ENCODE data around the gene PHPT1.
"Not testable (repeated sequence)": the region's sequence is repeated elsewhere in the genome, so short reads cannot be mapped to it uniquely, and the experiment has no call there.

Gene PHPT1

DNA sequence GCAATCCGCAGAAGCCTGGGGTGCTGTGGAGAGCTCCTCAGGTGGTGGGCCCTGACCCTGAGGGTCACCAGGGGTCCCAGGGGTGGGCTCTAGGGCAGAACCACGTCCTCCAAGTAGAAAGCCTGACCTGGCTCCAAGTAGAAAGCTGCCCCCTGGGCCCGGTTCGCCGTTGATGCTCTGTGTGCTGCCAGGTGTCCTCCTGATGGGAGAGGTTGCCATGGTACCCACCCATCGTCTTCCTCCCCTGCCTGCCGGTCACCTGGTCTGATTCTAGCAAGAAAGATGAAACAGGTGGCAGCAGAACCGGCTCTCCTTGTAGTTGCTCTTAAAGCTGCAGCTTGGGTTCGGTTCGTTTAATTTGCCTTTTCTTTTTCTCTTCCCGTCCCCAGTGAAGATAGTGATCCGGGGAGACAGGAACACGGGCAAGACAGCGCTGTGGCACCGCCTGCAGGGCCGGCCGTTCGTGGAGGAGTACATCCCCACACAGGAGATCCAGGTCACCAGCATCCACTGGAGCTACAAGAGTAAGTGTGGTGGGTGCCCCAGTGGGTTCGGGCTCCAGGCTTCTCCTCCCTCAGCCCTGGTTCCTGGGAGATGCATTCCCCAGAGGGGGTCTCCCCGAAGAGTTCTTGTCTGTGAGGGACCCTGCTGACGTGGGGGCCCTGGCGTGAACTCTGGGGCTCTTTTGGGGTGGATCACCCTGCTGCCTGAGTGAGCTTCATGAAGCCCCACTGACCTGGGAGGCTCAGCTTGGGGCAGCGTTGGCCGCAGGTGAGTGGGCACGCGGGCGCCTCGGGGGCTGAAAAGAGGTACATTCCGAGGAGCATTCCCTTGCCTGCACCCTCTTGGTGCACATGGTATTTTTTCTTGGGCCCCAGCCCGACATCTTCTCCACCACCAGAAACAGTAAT lies 25.8 kb upstream of the PHPT1 start:
- no peak for DNase-seq (ENCODE audit: low read depth)

DNA sequence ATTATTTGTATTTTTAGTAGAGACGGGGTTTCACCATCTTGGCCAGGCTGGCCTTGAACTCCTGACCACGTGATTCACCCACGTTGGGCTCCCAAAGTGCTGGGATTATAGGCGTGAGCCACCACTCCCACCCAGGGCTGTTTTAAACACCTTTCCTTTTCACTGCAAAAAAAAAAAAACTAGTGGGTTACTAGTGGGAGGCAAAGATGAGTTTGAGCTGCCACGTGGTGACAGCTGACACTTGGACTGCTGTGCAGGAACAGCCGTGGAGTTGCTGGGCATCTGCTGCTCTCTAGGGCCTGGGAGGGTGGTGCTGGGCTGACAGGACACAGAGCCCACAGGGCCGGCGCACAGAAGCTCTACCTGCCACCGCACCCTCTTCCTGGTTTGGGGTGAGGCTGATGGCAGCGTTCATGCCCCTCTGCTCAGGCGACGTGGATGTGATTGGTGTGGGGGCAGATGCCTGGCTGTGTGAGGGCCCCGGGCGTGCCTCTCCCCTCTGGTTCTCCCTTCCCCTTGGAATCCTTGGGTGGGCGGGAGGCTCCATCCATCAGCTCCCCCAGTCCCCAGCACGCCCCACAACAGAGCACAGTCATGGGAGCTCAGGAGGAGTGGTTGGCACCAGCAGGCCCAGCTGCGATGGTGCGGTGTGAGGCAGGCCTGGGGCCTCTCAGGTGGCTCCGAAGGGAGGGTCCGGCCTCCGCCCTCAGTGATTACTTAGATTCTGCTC lies 24.5 kb upstream of the PHPT1 start:
- DNase-seq (ENCODE audit: low read depth), result no peak

DNA sequence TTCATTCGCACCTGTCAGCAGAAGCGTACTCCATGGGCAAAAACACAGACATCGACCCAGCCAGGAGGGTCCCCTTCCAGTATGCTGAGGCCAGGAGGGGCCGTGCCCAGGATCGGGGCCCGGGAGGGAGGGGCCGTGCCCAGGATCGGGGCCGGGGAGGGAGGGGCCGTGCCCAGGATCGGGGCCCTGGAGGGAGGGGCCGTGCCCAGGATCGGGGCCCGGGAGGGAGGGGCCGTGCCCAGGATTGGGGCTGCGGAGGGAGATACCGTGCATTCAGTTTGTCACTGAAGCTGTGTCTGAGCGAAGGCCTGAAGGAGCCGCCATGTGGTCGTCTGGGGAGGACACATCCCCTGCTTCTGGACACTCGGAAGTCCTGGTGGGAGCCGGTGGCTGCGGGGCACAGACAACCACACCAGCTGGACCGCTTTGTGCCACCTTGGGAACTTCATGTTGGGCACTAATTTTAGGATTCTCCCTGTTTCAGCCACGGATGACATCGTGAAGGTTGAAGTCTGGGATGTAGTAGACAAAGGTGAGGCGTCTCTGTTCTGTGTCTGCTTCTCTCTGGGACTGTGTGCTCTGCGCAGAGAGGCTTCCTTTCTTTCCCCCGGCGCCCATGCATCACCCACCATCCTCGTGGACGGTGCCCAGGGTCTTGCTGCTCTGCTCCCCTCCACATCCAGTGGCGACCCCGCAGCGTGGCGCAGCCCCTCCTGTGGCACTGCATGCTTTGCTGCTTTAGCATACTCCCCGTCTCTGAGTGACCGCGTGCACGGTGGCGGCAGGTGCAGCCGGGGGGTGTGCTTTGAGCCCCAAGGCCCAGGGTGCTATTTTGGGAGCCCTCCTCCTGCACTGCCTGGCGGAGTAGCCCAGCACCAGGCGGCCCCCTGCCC lies 23.7 kb upstream of the PHPT1 start:
- DNase-seq (ENCODE audit: low read depth), result no peak

DNA sequence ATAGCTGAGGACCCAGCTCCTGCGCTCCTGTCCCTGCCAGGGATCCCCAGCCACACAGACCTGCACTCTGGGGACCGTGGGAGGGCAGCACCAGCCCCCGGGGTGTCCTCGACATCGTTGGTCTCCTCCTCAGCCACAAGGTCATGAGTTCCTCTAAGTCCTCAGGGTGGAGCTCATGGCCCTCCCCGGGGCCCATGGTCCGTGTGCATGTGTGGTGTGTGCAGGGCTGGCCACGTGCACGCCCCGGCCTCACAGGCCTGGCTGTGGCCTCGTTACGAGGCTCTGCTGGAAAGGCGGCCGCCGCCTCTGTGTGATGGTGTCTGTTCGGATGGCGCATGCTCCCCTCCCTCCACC lies 23.0 kb upstream of the PHPT1 start:
- DNase-seq (ENCODE audit: low read depth), result no peak

- DNase-seq (ENCODE audit: low read depth), result no peak
Measured at GRCh38 chr9:136826703-136827582, 22.3 kb upstream of the PHPT1 start.

- DNase-seq (ENCODE audit: low read depth), result no peak
Measured at GRCh38 chr9:136827794-136828473, 21.3 kb upstream of the PHPT1 start.

DNA sequence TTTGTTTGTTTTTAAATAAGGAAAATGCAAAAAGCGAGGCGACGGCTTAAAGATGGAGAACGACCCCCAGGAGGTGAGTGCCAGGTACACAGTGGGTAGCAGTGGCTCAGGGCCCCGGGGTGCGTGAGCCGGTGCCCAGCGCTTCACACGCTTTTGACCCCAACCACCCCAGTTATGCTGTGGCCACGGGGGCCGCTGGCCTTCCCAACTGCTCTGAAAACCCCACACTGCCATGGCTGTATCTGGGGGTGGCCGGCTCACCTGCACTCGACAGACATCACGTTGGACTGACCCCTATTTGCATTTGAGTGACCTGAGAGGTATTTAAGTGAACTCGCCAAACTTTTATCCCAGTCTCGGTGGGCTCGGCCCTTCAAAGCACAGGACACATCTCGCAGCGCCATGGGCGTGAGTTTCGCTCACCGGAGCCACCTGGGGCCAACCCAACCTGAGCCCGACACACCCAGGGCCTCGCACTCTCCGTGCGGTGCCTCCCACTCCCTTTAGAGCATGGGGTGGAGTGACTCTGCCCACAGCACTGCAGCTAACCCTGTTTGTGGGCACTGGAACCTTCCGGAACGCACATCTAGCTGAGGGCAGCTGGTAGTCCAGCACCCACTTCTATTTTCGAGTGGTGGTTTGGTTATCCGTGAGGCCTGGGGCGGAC lies 20.6 kb upstream of the PHPT1 start:
- no peak for DNase-seq (ENCODE audit: low read depth)

- no peak for DNase-seq (ENCODE audit: low read depth)
Measured at GRCh38 chr9:136829412-136829811, 19.8 kb upstream of the PHPT1 start.

- DNase-seq (ENCODE audit: low read depth), result no peak
Measured at GRCh38 chr9:136829981-136830885, 19.0 kb upstream of the PHPT1 start.

GRCh38 chr9:136831002-136831719 lies 18.0 kb upstream of the PHPT1 start:
- DNase-seq (ENCODE audit: low read depth), result no peak

GRCh38 chr9:136831720-136832104 lies 17.5 kb upstream of the PHPT1 start:
- no peak for DNase-seq (ENCODE audit: low read depth)

- DNase-seq (ENCODE audit: low read depth), result no peak
Measured at GRCh38 chr9:136832581-136832980, 16.6 kb upstream of the PHPT1 start.

GRCh38 chr9:136833381-136834048 lies 15.7 kb upstream of the PHPT1 start:
- not testable (repeated sequence) for DNase-seq (ENCODE audit: low read depth)

GRCh38 chr9:136835162-136835931 lies 13.9 kb upstream of the PHPT1 start:
- no peak for DNase-seq (ENCODE audit: low read depth)

DNA sequence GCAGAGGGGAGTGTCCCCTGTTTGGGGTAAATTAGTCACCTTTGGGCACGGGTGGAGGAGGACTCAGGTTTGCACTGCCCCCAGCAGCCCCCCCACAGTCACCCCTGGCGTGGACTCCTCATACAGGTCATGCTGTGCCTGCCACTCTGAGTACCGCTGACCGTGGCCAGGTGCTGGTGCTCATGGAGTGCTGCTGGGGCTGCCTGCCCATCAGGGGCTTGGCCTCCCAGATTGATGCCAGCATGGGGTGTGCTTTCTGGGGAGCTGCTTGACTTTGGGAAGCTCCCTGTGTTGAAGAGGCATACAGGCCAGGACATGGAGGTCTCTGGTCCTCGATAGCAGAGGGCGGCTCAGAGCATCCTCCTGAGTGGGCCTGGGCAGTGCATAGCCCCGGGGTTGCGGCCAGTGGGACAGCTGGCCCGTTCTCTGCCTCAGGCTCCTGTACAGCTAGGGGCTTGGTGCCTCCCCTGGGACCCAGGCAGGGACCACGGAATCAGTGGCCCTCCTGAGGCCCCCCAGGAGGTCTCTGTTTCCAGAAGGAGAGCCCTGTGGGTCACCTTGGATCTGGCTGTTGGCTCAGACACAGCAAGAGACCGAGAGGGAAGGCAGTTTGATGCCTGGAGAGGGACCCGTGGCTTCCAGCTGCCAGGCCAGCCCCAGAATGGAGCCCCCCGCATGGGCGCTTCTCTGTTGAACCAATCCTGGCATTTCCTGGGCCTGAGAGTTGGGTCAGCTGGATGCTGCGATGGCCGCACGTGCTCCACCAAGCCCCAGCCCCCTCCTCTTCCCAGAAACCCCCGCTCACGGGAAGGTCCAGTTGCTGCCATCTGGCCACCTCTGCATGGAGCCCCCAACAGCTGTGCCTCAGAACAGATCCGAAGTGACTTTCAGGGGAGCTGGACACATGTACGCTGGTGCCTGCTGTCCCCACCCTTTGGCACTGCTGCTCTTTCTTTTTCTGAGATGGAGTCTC lies 13.0 kb upstream of the PHPT1 start:
- no peak for DNase-seq (ENCODE audit: low read depth)

All from stimulated activated CD8-positive, alpha-beta memory T cell treated with anti-CD3 and anti-CD28 coated beads, Interleukin-7, amount 100 ng/mL, for 24 hours (primary cell).